GM12801 (cell line): ENCODE data around the gene NKD1.

ENCODE experiments used
- TF ChIP-seq, protein P1 (sequence below): IDR thresholded peaks from one replicate; pipeline ENCODE4 v1.5.1; 2011; ENCODE audit warnings: control low read depth; ENCODE audit not compliant: insufficient read length; ENCODE audit errors: extremely low read depth

Gene NKD1

GRCh38 chr16:50611995-50612848 is 64.0 kb downstream of the NKD1 start:
- TF ChIP-seq, protein P1, sequence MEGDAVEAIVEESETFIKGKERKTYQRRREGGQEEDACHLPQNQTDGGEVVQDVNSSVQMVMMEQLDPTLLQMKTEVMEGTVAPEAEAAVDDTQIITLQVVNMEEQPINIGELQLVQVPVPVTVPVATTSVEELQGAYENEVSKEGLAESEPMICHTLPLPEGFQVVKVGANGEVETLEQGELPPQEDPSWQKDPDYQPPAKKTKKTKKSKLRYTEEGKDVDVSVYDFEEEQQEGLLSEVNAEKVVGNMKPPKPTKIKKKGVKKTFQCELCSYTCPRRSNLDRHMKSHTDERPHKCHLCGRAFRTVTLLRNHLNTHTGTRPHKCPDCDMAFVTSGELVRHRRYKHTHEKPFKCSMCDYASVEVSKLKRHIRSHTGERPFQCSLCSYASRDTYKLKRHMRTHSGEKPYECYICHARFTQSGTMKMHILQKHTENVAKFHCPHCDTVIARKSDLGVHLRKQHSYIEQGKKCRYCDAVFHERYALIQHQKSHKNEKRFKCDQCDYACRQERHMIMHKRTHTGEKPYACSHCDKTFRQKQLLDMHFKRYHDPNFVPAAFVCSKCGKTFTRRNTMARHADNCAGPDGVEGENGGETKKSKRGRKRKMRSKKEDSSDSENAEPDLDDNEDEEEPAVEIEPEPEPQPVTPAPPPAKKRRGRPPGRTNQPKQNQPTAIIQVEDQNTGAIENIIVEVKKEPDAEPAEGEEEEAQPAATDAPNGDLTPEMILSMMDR: no peak

GRCh38 chr16:50612849-50613198 is 64.6 kb downstream of the NKD1 start:
- TF ChIP-seq, protein P1: no peak

DNA sequence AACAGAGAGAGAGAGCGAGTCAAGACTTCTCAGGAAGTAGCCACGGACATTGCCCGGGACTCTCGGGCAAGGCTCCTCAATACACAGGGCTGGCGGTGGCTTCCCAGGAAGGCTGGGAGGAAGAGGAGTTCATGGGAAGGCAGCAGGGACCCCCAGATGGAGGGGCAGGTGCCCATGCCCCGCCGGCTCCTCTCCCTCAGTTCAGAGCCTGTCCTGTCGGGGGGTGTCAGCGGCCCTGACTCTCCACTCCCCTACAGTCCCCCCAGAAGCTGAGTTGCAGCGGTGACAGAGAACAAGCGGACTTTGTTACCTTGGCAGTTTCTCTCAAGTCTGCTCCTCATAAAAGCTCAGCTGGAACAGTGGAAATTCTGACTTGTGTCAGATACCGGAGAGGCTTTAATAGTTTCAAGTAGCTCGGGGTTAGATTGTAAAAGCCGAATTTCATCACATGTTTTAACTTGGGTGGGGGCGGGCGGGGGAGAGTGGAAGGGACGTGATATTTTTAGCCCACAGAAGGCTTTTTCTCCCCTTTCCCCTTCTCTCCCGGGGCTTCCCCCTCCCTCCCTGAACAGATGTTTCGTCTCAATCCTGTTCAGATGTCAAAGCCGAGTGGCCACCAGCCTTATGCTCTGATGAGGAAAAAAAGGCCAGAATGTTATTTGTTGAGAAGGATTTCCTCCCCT is 65.2 kb downstream of the NKD1 start:
- TF ChIP-seq, protein P1: no peak

- TF ChIP-seq, protein P1: no peak
Observed at GRCh38 chr16:50613964-50614474, 65.8 kb downstream of the NKD1 start.

GRCh38 chr16:50614955-50615724 is 66.9 kb downstream of the NKD1 start:
- TF ChIP-seq, protein P1: no peak

DNA sequence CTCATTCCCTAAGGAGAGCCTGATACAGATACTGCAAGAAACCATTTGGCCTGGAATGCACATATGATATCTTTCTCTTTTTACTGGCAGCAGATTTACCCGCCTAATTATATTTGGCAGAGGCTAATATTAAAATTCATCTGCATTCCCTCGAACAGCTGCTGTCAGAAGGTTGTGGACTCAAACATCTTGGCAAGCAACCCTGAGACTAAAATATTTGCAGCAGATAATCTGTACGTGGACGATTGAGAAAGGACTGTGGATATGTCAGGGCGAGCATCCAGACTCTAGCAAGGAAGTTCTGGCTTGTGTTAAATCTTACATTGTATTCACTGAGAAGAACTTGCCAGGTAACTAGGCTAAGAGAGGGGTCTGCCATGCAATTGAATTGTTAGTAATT is 67.7 kb downstream of the NKD1 start:
- TF ChIP-seq, protein P1: no peak

DNA sequence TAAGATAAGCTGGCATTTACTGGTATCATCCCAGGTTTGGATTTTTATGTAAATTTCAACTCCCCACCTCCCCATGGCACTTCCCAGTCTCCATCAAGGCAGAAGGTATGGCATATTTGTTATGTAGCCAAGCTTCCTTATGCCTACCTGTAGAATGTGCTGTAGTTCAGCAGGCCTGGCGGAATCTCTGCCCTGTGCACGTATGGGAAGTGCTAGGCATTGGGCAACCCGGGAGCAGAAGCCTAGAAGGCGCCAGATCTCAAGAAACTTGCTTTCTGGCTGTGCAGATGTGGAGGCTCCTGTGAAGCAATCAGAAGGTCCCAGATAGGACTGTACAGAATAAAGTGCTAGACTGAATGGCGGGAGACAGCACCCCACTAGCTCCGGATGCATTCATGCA is 68.2 kb downstream of the NKD1 start:
- TF ChIP-seq, protein P1: no peak
